ENCODE measurements around the gene CARMIL1.

The CARMIL1 gene

GRCh38 chr6:25630508-25631278 is 351.5 kb downstream of the CARMIL1 start:
- DNase-seq = no peak

DNA sequence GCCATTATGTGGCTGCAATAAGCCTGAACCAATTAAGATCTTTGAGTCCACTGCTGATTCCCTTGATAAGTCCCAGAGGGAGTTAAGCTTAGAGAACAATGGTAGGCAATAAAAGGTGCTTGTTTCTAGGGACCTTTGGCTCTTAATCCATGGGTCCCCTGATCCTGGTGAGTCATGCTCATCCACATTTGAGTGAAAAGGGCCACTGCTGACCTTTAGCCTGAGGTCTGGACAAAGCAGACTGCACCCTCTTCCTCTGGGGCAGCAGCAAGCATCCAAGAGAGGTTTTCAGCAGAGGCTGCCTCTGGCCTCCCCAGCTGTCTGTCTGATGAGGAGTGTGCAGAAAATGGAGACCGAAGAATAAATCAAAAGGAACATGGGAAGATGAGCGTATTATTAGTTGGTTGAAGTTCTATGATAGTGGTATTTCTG is 356.7 kb downstream of the CARMIL1 start:
- DNase-seq = peak; percentile 39

DNA sequence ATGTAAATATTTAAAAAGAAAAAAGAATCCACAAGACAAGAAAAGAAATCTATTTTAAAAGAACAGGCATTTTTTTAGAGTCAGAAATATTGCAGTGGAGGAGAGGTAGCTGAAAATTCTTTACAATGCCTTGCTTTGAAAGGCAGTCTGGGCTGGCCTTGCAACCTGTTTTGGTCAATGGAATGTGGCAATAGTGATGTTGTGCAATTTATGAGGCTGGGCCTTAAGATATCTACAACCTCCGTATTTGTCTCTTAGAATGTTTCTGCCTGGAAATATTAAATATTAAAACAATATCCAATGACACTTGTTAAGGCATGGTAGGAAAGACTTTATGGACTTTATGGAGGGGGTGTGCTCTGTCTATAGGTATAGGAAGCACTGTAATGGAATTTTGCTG is 358.0 kb downstream of the CARMIL1 start:
- DNase-seq = no peak

DNA sequence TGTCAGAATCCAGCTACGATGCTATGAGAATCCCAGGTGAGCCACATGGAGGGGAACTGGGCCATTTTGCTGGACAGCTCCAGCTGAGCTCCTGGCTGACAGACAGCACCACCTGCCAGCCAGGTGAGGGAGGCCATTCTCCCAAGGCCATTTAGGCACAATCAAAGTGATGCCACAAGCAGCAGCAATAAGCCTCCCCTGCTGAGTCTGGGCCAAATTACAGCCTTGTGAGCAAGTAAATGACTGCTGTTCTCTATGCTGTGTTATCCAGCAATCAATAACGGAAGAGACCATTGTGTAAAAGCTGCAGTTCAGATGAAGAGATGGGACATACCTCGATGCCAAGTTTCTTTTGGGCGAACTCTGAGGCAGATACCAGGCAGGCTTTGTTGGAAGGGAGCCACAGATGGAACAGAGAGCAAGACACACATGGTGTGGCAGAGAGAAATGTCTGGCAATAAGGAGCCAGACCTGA is 358.8 kb downstream of the CARMIL1 start:
- DNase-seq = peak; percentile 66

- DNase-seq = peak; percentile 16
Observed at GRCh38 chr6:25639653-25640052, 360.5 kb downstream of the CARMIL1 start.

DNA sequence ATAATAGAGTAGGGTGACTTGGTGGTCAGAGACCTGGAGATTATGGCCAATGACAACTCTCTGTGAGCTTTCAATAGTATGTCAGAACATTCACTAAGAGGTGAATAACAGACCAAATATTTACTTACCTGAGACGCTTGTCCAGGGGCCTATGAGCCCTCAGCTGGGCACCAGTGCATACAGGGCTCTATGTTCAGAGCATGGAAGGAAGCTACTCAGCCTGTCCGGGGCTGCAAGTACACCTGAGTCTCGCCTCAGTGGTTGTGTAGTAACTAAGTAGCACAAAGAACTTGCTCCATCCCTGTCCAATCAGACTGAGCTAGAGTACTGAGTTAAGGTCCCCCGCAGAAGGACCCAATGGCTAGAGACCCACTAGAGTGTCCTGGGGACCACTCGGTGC is 361.3 kb downstream of the CARMIL1 start:
- DNase-seq = peak; percentile 85

DNA sequence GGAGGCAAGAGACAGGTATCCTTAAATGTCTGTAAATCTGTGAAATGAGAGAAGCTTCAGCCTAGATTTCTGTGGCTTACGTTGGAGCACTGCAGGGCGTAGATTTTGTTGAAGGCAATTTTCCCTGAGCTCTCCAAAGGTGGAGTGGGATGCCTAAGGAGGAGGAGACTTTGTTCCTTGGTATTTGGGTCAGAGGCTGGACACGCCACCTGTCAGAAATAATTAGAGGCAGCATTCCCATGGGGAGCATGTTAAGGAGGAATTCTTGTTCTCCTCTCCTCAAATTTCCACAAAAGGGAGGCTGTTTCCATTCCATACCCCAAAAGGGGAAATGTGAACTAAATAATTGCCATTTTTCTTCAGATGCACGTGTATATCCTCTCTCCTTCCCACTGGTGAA is 361.7 kb downstream of the CARMIL1 start:
- no peak for DNase-seq

DNA sequence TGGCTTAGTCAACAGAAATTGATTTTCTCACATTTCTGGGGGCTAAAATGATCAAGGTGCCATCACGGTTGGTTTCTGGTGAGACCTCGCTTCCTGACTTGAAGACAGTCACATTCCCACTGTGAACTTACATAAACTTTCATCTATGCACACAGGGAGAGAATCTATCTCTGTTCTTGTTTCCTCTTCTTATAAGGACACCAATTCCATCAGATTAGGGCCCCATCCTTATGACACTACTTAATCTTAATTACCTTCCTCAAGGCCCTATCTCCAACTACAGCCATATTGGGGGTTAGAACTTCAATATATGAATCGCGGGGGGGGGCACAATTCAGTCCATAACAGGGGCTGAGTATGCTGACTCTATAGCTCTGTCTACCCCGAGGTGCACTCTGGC is 362.2 kb downstream of the CARMIL1 start:
- DNase-seq = no peak

DNA sequence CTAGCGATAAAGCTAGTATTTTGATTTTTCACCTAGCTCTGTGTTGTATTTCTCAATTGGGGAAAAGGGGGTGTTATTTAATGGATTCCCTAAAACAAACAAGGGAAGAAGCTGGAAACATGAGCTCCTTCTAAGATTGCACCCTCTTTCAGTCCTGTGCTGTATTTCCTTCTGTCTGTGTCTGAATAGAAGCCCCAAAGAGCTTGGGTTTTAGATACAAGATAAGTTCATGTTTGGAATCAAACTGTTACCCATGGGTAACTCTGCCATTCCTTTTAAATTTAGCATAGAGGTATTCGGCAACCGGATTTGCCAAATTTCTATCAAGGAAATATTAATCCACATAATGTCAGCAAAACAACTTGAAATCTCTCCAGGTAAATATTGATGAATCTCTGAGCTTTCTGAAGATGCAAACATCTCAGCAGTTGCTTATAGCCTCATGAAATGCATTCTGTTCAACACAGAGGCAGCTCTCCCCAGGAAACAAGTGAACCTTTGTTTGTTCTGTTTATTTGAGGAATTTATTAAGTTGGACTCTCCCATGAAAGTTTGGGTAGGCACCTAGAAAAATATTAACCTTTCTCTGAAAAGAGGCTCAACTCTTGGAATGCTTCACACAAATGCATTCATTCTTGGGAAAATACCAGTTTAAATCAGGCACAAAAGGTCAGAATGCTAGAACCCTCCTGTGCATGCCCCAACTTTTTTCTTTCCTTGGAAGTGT is 362.9 kb downstream of the CARMIL1 start:
- no peak for DNase-seq

- DNase-seq = no peak
Observed at GRCh38 chr6:25642667-25643328, 363.6 kb downstream of the CARMIL1 start.

- no peak for DNase-seq
Observed at GRCh38 chr6:25645916-25646315, 366.7 kb downstream of the CARMIL1 start.

- no peak for DNase-seq
Observed at GRCh38 chr6:25649611-25650010, 370.4 kb downstream of the CARMIL1 start.

GRCh38 chr6:25652007-25652515 is 372.9 kb downstream of the CARMIL1 start, which contains the start of gene SCGN:
TSS of gene SCGN (plus strand) at chr6:25652215. CDS start at chr6:25652404, 189 bp downstream.
- peak; percentile 85 for DNase-seq

DNA sequence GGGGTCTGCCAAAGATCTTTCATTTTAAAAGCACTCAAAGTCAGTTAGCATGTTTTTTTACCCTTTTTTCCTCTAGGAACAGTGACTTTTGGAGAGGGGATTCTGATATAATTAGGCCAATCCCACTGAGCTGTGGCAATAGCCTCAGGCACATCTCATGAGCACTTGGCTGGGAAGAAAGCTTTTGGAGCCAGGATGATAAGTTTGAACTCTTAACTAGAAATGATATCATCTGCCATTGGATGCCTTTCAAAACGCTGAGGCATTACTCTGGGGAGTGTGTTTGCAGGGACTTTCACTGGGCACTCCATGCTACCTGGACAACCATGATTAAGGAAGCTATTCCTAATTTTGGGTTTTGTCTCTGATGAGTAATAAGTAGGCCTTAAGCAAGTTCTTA is 376.5 kb downstream of the CARMIL1 start:
- DNase-seq = no peak

DNA sequence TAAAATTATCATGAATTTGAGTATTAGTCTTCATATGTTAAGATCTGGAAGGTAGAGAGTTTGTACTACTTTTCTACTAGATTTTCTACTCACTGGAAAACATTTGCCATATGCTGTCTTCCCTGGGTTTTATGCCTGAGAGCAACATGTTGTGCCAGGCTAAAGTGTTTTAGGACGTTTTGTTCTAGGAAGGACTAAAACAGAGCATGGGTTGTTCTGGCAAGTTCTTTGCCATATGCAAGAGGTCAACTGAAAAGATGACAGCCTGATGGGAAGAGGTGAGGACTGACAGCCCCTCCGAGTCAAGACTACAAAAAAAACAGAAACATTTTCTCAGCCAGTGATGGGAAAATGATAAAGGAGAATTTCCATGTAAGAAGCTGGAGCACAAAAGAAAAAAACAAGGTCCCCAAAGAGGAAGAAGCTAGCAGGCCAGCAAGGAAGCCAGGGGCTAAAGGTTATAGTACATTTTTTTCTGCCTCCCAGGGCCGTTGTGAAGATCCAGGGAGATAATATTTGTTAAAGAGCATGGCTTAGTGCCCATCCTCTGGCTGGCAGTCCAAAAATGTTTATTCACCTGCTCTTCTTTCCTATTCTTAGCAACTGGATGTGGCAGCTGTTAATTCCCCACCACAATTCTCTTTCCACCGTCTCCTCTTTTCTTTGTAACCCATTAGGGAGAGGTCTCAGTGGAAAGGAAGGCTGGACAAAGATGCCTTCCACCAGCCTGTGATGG is 380.6 kb downstream of the CARMIL1 start:
- DNase-seq = peak; percentile 87

DNA sequence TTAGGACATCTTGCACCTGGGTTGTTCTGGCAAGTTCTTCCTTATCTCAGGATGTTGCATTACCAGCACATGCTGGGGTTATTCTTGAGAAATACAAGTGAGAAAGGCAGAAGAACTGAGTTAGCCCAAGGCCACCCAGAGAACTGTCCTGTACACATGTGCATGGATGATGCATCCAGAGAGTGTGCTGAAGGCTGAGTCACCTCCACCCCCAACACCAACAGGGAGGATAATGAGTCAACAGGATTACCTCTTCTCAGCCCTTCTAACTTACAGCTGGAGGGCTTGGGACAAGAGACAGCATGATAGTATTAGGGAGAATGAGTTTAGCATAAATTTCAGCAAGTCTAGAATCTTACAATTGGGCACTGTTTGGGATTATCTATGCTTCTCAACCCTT is 381.3 kb downstream of the CARMIL1 start:
- peak; percentile 96 for DNase-seq

- DNase-seq = peak; percentile 57
Observed at GRCh38 chr6:25661129-25661779, 382.1 kb downstream of the CARMIL1 start.

GRCh38 chr6:25665455-25665854 is 386.3 kb downstream of the CARMIL1 start:
- no peak for DNase-seq

DNA sequence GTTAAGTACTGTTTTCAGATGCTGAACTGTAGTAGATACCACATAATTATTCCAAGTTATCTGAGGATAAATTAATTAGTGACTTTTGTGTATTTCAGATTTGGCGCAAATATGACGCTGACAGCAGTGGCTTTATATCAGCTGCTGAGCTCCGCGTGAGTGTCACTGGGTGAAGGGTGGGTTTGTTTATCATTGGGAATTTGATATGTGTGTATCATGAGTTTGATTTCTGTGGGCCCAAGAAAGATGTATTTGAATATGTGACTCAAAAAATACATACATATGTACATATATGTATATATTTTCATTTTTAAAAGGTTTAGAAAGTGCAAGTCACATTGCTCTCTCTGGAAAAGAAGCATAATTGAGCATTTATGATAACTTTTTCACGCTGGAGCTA is 390.2 kb downstream of the CARMIL1 start:
- DNase-seq = peak; percentile 6

Data from DMS53 (cell line).